Body of pancreas (tissue), 4 donors: Measurements from ENCODE around the gene IL4R. TPM values are rescaled to one million over a fixed set of nuclear protein-coding genes. Genes with fewer than 3 reads are reported as not detected.

Experiments used
- ATAC-seq: fragments of 150-250 bp; one replicate; pipeline ENCODE4 v1.9.1; 2016
- DNase-seq, 4 donors: peaks; one replicate each; pipeline ENCODE4 v3.0.0-alpha.2; 2019
- H3K27ac ChIP-seq, 4 donors: fragments of 200-600 bp; sonication (generic); 1 replicate in 3 of 4; 2 replicates in 1 of 4; pipeline versions ENCODE4 v1.5.1 to v1.6.1; 2016 to 2019; ENCODE audit warnings: mild to moderate bottlenecking in 1 of 4, mixed read lengths in 1 of 4, moderate library complexity in 1 of 4
- H3K27me3 ChIP-seq, 2 donors: fragments of 200-600 bp; sonication (generic); one replicate each; pipeline ENCODE4 v1.6.0; 2016; ENCODE audit warnings: mild to moderate bottlenecking in 1 of 2
- H3K36me3 ChIP-seq, 2 donors: fragments of 200-600 bp; sonication (generic); replicated peaks in 1 of 2; 2 replicates each; pipeline ENCODE4 v1.5.1; 2016; ENCODE audit warnings: low read depth in 2 of 2; ENCODE audit not compliant: insufficient read depth in 1 of 2
- H3K4me1 ChIP-seq: fragments of 200-600 bp; sonication (generic); one replicate; pipeline ENCODE4 v1.6.0; 2016
- H3K4me3 ChIP-seq, 2 donors: fragments of 200-600 bp; sonication (generic); 1 replicate in 1 of 2; 2 replicates in 1 of 2; pipeline ENCODE4 v1.5.1; 2016 to 2019
- H3K9me3 ChIP-seq, 3 donors: fragments of 200-600 bp; sonication (generic); 1 replicate in 2 of 3; 2 replicates in 1 of 3; pipeline ENCODE4 v1.5.1; 2016
- POLR2A ChIP-seq, 3 donors: fragments of 450-650 bp; IDR thresholded peaks; one replicate each; pipeline ENCODE4 v1.6.1; 2016; ENCODE audit warnings: antibody characterized with exemption in 3 of 3, mild to moderate bottlenecking in 2 of 3
- WGBS, 2 donors: methylation state at CpG; one replicate each; pipeline ENCODE4 v1.1.5; 2017; 5-methylcytosine and 5-hydroxymethylcytosine counted together
- intact Hi-C: fragments of 100-400 bp; cut with DNase I; formaldehyde crosslinking; loops from one replicate; pipeline ENCODE4 v1.15.1; 2023
- total RNA-seq, 2 donors: library from RNA; depleted of rRNA; stranded (reverse); fragments of >200 nt; gene quantifications; one replicate each; pipeline ENCODE4 v1.1.0, GENCODE V29; 2016
- TF ChIP-seq, protein P1 (sequence below), 7 experiments: fragments of 450-650 bp in 4 of 7; fragments of 200-600 bp in 3 of 7; sonication (generic) in 3 of 7; IDR thresholded peaks; one replicate each; pipeline ENCODE4 v1.5.1; 2016 to 2019; ENCODE audit warnings: antibody characterized with exemption in 7 of 7

IL4R gene
- total RNA-seq, 2 donors from 2014 or later = 29.7 to 236 TPM

DNA sequence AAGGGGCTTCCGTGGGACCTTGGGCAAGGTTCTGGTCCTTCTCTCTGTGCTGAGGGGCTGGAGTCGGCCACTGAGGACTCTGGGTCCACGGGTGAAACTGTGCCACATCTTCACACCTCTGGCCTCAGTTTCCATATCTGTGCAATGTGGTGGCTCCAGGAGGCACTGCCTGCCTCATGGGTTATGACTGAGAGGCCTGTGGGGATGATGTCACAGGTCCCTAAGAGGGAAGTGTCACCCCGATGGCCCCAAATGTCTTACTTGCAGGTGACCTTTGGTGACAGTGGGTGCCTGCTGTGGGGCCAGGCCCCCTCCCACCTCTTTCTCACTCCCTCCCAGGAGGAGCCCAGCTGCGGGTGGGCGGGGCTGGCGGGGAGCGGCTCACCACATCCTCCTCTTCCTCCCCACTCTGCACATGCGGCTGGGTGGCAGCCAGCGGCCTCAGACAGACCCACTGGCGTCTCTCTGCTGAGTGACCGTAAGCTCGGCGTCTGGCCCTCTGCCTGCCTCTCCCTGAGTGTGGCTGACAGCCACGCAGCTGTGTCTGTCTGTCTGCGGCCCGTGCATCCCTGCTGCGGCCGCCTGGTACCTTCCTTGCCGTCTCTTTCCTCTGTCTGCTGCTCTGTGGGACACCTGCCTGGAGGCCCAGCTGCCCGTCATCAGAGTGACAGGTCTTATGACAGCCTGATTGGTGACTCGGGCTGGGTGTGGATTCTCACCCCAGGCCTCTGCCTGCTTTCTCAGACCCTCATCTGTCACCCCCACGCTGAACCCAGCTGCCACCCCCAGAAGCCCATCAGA lies 88.2 kb downstream of the IL4R start, which contains the start of gene IL21R:
IL21R (plus strand) TSS at position 407 of the 801 bp plus-strand sequence. CDS start 27,898 bp downstream, outside the sequence.
- no peaks in the 10 kb centered on the region for H3K4me1 ChIP-seq
- ATAC-seq (peak; percentile 30), DNase-seq (peak; percentile 21 to 52 (median 30))
- no peak within 1 kb of the TSS for H3K27ac ChIP-seq
- intact Hi-C loops = no loop called here
- TF ChIP-seq POLR2A (IDR thresholded peaks at IDR 0.05) = peak in 2 of 3 donors; percentile 13 to 15
- TF ChIP-seq, protein P1, sequence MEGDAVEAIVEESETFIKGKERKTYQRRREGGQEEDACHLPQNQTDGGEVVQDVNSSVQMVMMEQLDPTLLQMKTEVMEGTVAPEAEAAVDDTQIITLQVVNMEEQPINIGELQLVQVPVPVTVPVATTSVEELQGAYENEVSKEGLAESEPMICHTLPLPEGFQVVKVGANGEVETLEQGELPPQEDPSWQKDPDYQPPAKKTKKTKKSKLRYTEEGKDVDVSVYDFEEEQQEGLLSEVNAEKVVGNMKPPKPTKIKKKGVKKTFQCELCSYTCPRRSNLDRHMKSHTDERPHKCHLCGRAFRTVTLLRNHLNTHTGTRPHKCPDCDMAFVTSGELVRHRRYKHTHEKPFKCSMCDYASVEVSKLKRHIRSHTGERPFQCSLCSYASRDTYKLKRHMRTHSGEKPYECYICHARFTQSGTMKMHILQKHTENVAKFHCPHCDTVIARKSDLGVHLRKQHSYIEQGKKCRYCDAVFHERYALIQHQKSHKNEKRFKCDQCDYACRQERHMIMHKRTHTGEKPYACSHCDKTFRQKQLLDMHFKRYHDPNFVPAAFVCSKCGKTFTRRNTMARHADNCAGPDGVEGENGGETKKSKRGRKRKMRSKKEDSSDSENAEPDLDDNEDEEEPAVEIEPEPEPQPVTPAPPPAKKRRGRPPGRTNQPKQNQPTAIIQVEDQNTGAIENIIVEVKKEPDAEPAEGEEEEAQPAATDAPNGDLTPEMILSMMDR (IDR thresholded peaks at IDR 0.05) = no peak
- H3K27me3 ChIP-seq = no peaks in the 10 kb centered on the region
- H3K9me3 ChIP-seq = no peaks in the 10 kb centered on the region
- 16% methylated on average over 21 of the region's 23 CpGs; no CpG with 5 or more reads in 1 of the 2 donors for WGBS, 2 donors
- H3K4me3 ChIP-seq = no peak within 1 kb of the TSS
- no peaks in the 10 kb centered on the region for H3K36me3 ChIP-seq

DNA sequence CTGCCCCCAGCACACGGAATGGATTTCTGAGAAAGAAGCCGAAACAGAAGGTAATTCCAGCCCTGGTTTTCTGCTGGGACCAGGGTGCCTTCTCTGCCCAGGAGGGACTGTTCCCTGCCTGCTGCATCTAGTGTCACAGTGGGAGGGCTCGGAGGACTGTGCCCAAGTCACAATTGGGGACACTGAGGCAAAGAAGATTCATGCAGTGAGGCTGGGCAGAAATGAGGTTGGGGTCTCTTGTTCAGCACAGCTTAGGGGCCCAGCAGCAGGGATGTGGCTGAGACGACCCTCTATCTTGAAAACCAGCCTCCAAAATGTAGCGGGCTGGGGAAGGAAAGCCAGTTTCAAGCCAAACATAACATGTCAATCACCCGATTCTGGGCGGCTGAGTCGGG lies 88.8 kb downstream of the IL4R start:
- intact Hi-C loops = no loop called here
- TF ChIP-seq, protein P1 (IDR thresholded peaks at IDR 0.05) = no peak
- TF ChIP-seq POLR2A (IDR thresholded peaks at IDR 0.05) = no peak
- Histone ChIP-seq H3K27ac (no peak overlapping the region), H3K9me3 (no peaks in the 10 kb centered on the region), H3K4me3 (no peak overlapping the region), H3K27me3 (no peaks in the 10 kb centered on the region), H3K4me1 (no peaks in the 10 kb centered on the region), H3K36me3 (no peaks in the 10 kb centered on the region)
- DNase-seq = no peak
- WGBS, 2 donors = 46 to 52% methylated on average over 6 to 8 of the region's 8 CpGs
- no peak for ATAC-seq

DNA sequence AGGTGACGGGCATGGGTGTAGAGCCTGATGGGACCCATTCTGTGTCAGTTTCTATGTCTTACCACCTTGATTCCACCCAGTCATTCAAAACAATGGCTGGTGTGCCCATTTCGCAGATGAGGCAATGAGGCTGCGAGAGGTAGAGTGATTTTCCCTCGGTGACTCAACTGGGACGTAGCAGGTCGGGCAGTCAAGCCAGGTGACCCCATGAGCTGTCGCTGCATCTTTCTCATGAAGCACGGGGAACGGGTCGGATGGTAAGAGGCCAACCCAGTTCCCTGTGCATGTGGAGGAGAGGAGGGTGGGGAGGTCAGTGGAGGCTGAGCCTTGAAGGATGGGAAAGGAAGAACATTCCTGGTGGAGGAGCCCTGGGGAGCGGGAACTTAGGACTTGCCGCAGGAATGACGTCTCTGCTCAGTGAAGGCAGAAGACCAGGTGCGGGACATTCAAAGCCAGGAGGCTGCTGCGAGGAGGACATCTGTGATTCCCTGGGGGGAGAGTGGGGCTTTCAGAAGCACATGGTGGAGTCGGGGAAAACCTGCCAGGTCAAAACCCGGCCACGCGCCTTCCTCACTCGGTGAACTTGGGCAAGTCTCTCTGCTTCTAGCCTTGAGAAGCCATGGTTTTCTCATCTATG lies 89.3 kb downstream of the IL4R start:
- intact Hi-C loops = no loop called here
- 69 to 72% methylated on average over 14 to 20 of the region's 20 CpGs for WGBS, 2 donors
- Histone ChIP-seq H3K4me1 (no peaks in the 10 kb centered on the region), H3K9me3 (no peaks in the 10 kb centered on the region), H3K36me3 (no peaks in the 10 kb centered on the region), H3K27me3 (no peaks in the 10 kb centered on the region), H3K4me3 (no peak overlapping the region), H3K27ac (no peak overlapping the region)
- ATAC-seq = no peak
- TF ChIP-seq, protein P1 (IDR thresholded peaks at IDR 0.05) = no peak
- TF ChIP-seq POLR2A (IDR thresholded peaks at IDR 0.05) = no peak
- no peak for DNase-seq

DNA sequence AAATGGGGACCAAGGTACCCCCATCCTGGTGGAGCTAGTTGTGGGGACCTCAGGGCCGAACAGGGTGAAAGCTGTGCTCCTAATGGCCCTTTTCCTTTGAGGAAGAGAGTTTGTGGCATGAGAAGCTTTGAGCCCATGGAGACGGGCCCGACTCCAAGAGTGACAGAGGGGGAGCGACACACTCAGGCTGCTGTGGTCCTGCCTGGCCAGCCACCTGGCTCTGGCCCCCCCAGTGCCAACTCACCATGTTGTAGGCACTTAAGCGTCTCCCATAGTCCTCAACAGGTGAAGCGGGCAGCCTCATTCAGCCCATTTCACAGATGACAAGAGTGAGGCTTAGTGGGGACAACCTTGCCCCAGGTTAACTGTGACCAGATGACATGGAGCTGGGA lies 89.8 kb downstream of the IL4R start:
- no peaks in the 10 kb centered on the region for H3K4me1 ChIP-seq
- intact Hi-C loops = no loop called here
- no peak for ATAC-seq

More for the DNA sequence above, 89.8 kb downstream of the IL4R start:
- no peaks in the 10 kb centered on the region for H3K27me3 ChIP-seq
- no peak for DNase-seq
- no peaks in the 10 kb centered on the region for H3K9me3 ChIP-seq
- WGBS, 2 donors = 65 to 67% methylated on average over 2 to 6 of the region's 6 CpGs
- TF ChIP-seq, protein P1 (IDR thresholded peaks at IDR 0.05) = no peak
- TF ChIP-seq POLR2A (IDR thresholded peaks at IDR 0.05) = no peak
- no peaks in the 10 kb centered on the region for H3K36me3 ChIP-seq
- no peak overlapping the region for H3K4me3 ChIP-seq
- no peak overlapping the region for H3K27ac ChIP-seq
